GM12801 (cell line): ENCODE data around the gene NDRG3.

ENCODE experiments used
- TF ChIP-seq, protein P1 (sequence below): IDR thresholded peaks from one replicate; pipeline ENCODE4 v1.5.1; 2011; ENCODE audit warnings: control low read depth; ENCODE audit not compliant: insufficient read length; ENCODE audit errors: extremely low read depth

The NDRG3 gene

DNA sequence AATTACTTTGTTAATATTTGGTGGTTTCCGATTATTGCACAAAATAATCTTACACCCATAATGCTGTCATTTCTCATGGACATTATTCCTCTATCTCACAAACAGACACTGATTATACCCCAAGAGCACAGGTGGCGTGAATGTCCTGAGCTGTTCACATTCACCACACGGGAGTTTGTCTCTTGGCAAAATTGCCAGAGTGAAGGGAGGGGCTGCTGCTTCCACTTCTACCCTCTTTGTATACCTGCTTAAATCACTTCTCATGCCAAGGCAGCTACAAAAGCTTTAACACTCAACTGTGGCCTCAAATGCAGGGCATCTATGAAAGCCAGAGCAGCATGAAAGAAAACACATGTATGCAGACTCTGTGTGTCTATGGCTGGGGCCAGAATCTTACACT lies 58.0 kb downstream of the NDRG3 start:
- TF ChIP-seq, protein P1, sequence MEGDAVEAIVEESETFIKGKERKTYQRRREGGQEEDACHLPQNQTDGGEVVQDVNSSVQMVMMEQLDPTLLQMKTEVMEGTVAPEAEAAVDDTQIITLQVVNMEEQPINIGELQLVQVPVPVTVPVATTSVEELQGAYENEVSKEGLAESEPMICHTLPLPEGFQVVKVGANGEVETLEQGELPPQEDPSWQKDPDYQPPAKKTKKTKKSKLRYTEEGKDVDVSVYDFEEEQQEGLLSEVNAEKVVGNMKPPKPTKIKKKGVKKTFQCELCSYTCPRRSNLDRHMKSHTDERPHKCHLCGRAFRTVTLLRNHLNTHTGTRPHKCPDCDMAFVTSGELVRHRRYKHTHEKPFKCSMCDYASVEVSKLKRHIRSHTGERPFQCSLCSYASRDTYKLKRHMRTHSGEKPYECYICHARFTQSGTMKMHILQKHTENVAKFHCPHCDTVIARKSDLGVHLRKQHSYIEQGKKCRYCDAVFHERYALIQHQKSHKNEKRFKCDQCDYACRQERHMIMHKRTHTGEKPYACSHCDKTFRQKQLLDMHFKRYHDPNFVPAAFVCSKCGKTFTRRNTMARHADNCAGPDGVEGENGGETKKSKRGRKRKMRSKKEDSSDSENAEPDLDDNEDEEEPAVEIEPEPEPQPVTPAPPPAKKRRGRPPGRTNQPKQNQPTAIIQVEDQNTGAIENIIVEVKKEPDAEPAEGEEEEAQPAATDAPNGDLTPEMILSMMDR = no peak

DNA sequence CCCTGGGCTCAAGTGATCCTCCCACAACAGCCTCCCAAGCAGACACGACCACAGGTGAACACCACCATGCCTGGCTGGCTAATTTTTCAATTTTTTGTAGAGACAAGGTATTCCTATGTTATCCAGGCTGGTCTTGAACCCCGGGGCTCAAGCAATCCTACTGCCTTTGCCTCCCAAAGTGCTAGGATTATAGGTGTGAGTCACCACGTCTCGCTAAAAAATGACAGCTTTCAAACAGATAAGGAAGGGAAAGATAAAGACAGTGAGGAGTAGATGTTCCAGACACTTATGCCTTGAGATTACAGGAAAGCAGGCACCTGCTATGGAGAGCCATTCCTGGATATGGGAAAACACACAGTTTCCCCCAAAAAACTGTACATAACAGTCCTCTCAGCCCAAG lies 58.9 kb downstream of the NDRG3 start:
- TF ChIP-seq, protein P1 = no peak

DNA sequence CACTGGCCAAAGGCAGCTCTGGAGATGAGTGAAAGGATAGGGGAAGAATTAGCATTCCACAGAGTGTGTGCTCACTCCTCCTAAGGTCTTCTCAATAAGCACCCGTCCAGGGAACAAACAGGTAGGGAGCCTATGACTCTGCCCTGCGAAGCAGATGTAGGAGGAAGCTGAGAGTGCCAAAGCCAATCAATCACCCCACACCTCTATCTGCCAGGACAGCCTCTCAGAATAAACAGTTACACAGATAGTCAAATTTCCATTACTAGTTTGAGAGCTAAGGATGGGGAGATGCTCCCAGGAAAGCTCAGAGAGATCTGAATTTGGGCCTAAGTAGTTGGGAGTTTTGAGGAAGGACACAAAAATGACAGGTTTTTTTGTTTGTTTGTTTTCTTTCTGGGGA lies 59.4 kb downstream of the NDRG3 start:
- TF ChIP-seq, protein P1 = no peak

GRCh38 chr20:36684747-36685146 lies 61.1 kb downstream of the NDRG3 start:
- TF ChIP-seq, protein P1 = no peak

GRCh38 chr20:36682311-36682710 lies 63.6 kb downstream of the NDRG3 start:
- TF ChIP-seq, protein P1 = no peak

DNA sequence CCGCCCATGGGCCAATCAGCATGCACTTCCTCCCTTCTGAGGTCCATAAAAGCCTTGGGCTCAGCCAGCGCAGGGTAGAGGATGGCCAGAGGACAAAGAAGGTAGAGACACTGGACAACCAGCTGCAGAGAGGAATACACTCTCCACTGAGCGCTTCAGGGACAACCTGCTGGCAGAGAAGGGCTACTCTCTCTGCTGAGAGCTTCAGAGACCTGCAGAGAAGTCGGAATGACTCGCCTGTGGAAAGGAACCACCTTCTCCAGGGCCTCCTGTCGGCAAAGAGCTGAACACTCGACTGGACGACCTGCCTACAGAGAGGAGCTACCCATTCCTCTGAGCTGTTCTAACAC lies 68.5 kb downstream of the NDRG3 start:
- TF ChIP-seq, protein P1 = no peak

DNA sequence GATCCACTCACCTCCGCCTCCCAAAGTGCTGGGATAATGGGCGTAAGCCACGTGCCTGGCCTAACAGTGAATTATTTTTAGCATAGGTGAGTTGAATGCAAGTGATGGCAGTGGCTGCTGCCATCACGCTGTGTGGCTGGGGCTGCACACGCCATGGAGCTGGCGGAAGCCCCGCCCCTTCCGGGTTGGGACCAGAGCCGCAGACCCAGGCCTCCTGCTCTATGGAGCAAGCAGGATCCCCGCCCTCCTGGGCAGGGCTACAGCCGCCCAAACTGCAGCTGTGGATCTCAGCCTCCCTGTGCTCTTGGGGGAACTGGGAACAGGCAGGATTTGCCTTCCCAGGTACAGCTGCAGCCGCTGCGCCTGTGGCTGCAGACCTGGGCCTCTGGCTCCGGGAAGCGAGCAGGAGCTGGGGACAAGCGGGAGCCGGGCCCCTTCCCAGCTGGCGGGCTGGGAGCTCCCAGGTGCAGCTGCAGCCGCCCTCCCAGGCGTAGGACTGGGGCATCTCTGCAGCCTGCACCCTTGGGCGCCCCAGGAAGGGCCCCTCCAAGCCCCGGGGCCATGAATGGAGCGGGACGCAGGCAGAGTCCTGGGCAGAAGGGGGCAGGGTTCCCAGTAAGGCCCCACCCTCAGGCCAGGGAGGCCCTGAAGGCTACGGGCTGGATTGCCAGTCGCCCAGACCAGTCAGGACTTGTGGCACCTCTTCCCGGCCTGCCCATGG lies 69.0 kb downstream of the NDRG3 start:
- TF ChIP-seq, protein P1 = no peak
